ENCODE data around the gene PRKCA.

PRKCA gene

DNA sequence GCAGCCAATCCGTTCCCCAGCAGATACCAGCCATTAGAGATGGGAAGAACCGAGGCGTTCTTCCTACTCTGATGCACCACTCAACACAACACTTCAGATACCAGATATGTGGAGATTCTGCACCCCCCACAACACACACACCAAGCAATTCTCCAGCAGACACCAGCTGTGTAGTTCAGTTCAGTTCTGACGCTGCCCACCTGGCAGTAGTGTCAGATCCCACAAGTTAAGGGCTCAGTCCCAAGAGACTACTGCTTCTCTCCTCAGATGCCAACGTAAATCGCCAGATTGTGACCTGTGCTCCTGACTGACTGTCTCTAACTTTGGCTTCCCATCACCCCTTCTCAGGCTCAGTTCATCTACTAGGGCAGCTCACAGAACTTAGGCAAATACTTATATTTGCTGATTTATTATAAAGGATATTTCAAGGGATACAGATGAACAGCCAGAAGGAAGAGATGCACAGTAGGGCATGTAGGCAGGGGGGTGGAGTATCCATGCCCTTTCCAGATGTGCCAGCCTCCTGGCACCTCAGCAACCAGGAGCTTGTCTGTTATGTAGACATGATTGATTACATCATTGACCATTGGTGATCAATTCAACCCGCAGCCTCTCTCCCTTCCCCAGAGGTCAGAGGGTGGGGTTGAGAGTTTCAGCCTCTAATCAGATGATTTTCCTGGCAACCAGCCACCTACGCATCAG is 110.6 kb downstream of the PRKCA start:
- no peak for DNase-seq (ENCODE audit: low read depth, low spot score)

DNA sequence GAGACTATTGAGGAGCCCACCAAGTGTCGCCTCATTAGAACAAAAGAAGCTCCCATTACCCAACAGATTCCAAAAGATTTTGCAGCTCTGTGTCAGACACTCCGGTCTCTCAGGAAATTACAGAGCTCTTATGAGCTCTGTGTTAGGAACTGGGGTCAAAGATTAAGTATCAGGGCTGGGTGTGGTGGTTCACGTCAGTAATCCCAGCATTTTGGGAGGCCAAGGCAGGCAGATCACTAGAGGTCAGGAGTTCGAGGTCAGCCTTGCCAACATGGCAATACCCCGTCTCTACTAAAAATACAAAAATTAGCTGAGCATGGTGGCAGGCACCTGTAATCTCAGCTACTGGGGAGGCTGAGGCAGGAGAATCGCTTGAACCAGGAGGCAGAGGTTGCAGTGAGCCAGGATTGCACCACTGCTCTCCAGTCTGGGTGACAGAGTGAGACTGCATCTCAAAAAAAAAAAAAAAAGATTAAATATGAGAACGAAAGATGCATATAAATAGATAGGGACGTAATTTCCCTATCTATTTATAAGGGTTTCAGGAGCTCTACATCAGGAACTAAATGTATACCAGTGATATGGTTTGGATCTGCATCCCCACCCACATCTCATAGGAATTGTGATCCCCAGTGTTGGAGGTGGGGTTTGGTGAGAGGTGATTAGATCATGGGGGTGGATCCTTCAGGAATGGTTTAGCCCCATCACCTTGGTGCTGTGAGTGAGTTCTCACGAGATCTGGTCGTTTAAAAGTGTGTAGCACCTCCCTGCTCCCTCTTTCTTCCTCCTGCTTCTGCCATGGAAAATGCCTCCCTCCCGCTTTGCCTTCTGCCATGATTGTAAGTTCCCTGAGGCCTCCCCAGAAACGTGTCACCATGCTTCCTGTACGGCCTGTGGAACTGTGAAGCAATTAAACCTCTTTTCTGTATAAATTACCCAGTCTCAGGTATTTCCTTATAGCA is 111.4 kb downstream of the PRKCA start:
- DNase-seq (ENCODE audit: low read depth, low spot score), result no peak

DNA sequence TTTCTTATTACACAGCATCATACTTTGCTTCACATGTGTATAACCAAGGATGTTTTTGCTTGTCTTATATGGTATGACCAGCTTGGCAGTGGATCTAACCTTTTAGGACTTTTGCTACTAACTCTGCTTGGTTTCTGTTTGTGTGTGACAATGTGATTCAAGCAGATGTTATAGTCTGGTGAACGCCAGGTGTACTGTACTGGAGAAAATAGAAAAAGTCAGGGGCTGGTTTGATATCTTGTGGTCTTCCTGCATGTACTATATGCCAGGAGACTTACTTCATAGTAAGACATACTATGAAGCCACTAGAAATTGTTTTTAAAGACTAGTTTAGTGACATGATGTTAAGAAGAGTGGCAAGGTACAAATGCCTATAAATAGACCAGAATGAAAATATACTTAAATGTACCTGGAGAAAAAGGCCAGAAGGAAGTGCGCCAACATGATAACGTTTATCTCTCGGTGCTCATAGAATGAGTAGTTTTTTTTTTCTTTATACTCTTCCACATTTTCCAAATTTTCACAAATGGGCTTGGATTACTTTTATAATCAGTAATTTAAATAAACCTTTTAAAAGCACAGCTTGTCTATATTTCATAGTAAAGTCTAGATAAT is 112.3 kb downstream of the PRKCA start:
- no peak for DNase-seq (ENCODE audit: low read depth, low spot score)

DNA sequence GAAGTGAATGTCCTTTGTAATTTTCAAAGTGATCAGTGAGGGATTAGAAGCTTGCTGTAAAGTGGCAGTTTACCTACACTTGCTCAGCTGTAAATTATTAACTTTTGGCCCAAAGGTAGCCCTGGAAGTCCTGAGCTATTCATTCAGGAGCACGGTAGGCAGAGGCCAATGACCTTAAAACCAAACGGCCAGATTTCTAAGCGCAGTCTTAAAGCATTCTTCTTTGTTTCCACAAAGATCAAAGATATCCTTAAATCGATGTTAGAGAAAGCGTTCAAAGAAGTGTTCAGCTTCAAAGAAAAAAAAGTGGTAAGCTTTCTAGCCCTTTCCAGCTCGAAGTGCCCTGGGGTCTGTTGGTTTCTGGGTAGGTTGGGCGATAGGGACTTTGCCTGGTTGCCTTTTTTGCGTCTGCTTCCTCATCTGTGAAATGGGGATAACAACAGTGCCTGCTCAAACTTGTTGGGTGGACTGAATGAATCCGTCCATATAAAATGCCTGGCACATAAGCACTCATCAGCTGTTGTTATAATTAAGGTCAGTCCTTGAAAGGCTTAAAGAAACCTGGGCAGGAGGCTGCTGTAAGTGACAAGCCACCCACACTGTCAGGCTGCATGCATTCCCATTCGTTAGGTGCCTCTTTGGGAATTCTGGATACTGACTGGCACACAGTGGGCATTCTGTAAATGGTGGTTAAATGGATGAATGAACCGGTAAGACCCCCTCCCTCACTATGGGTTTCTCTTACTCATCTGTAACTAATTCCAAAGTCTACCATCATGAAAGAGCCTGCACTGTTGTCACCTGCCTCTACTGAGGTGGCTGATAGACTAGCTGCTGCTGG is 113.2 kb downstream of the PRKCA start:
- no peak for DNase-seq (ENCODE audit: low read depth, low spot score)

DNA sequence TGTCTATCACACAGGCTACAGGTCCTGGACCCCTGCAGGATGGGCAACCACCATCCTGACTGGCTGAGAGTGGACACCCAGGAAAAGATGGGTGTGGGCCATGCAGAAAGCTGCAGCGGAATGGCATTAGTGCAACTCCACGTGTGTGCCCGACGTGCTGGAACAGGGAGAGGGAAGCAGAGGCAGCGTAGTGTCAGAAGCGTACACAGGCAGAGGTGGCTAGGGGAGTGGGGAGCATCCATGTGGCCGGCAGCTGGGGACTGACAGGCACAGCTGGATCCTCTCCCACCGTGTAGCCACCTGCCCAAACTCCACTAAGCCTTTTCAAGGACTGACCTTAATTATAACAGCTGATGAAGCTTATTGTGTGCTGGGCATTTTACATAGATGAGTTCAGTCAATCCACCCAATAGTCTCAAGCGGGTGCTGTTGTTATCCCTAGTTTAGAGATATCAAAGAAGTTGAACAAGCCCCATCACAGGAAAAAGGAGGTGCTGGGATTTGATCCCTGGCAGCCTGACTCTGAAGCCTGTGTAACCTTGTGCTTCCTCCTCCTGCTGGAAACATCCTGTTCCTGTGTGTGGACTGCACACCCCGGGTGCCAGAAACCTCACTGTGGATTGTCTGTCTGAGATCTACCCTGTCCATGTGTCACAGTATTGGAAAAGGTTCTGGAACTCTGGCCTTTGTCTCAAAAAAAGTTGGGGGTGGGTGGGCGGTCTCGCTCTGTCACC is 114.0 kb downstream of the PRKCA start:
- no peak for DNase-seq (ENCODE audit: low read depth, low spot score)

DNA sequence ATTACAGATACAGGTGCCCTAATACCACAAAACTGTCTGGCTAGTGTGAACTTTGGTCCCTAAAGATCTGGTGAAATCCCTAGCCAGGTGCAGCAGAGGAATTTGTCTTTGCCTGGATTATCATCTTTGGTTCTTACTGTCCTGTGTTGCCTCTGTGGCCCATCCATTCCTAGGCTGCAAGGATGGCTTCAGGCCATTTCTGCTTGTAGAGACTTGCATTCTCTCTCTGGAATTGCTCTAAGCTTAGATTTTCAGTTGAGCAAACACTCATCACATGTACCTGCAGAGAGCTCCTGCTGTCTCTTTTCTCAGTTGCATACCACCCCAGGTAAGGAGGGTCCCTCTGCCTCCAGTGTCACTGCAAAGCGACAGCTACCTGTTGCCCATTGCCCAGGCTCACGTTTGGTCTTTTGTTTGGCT is 114.9 kb downstream of the PRKCA start:
- no peak for DNase-seq (ENCODE audit: low read depth, low spot score)

DNA sequence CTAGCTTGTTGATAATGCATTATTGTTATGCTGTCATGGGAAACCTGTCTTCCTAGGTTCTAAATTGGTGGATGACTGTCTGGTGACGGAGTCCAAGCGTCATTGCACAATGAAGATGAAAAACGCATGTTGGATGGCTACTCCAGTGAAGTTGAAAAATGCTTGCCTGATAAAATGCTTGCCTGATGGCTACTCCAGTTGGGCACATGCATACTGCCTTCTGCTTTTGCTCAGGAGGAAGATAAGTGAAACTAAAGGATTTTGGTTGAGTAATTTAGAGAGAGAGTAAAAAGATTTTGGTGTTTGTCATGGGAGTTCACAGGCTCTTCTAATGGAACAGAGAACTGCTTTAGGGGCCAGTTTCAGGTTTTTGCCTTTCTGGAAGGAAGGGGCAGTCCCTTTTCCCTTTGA is 118.6 kb downstream of the PRKCA start:
- no peak for DNase-seq (ENCODE audit: low read depth, low spot score)

DNA sequence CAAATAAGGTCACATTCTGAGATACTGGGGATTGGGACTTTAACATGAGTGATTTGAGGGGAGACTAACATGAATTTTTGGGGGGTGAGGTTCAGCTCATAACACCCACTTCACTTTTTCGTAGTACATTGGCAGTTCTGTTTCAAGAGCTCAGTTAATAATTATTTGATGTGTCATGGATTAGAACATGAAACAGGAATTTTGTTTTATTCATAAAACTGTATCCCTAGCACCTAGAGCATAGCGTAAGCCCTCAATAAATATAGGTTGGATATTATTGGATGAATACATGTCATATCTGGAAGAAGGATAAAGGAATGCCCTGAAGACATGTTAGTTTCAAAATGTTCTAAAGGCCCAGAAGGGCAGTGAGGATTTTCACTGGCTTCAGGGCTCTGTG is 119.8 kb downstream of the PRKCA start:
- no peak for DNase-seq (ENCODE audit: low read depth, low spot score)

DNA sequence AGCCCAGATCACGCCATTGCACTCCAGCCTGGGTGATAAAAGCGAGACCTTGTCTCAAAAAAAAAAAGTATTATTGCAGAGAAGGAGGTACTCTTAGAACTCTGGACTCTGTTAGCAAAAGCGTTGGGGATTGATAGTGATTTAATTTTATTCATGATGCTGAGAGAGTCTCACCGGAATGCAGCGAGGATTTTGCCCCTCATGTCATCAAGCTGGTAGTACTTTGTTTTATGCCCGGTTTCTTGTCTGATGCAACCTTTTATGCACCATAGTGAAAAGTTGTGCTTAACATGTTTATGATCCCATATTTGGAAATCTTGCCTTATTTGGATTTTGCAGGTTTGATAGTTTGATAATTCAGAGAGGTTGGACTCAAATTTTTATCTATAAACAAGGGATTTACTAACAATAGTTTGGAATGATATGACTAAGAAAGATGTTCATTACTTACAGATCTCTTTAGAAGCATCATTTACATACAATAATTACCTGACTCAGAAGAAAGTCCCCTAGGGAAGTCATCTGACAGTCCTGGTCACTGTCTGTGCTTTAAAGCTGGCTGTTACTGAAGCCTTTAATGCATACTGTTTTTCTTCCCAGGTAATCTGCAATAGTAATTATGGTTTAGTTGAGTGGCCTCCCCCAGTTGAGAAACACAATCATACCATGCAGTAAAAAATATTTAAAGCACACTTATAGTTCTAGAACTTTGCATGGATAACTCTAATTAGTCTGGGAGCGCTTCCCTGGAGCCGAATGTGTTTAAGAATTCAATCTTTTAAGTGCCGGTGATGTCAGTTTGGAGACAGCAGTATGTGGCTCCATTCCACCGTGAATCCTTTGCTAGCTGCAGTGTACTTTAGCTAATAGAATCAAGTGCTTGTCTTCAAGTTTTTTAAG is 120.9 kb downstream of the PRKCA start:
- DNase-seq (ENCODE audit: low read depth, low spot score), result no peak

DNA sequence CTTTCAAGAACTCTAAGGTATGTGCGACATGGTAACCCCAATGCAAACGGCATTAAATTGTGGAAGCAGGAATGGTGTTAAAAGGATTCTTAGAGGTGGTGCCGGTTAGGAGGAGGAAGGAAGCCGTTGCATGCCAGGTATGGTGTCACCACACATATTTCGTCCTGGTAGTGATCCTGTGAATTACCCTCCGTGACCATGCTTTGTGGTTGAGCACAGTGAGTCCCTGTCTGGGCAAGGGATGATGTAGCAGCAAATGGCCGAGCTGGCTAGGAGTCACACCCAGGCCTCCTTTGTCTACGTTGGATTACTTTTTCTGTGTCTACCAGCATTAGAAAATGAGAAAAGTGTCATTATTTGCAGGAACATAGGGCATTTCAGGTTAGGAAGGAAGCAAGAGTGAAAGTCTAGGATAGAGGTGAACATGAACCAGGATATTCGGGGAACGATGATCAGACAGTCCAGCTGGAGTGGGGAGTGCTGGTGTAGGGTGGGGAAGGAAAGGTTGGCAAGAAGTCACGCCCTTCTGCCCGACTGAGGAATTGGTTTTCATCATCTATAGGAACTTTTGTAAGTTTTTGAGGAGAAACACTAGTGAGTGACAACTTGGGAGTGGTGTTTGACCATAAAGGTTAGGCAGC is 123.5 kb downstream of the PRKCA start:
- no peak for DNase-seq (ENCODE audit: low read depth, low spot score)

DNA sequence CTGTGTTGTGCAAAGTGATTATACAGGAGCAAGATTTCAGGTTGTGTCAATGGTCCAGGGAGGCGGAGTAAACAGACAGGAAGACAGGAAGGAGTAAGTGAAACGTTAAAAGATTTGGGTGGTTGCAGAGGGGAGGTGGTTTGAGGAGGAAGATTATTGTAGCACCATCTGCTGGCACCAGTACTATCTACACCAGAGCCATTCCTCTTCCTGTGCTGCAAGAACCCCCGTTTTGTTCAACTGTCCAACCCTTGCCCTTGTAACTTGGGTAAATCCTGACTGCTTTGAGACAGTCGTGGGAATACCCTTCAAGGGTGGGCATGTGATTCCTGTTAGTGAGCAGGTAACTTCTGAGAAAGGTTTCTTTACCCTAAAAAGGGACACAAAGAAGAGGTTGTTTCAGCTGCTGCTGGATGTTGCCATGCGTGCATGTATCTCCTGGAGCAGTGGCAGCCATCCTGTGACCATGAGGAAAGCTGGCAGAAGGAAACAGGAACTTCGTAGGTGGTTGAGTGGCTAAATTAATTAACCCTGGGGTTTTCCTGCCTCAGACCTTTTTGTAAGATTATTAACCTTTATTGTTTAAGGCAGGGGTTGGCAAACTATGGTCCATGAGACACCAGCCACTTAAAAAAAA is 124.1 kb downstream of the PRKCA start:
- DNase-seq (ENCODE audit: low read depth, low spot score), result peak; percentile 28

DNA sequence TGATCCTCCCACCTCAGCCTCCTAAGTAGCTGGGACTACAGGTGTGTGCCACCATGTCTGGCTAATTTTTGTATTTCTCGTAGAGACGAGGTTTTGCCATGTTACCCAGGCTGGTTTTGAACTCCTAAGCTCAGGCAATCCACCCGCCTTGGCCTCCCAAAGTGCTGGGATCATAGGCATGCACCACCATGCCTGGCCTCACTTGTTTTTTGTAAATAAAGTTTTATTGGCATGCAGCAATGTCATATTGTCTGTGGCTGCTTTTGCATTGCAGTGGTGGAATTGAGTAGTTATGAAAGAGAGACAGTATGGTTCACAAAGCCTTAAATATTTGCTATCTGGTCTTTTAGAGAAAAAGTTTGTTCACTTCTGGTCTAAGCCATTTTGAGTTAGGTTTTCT is 124.7 kb downstream of the PRKCA start:
- no peak for DNase-seq (ENCODE audit: low read depth, low spot score)

DNA sequence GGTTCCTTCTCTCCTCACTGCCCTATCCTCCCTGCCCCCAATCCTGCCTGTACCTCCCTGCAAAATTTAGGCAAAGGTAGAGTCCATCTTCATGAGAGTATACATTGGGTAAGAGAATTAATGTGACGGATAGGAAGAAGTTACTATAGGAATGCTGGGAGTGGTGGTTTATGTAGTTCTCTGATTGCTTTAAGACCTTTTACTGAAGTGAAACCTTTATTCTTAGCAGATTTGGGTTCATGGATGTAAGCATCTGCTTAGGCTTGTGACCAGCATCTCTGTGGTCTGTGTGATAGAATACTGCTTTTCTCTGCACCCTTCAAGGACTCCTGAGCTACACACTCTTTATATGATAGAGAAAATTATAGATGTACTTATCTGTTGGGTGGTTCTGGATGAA is 127.3 kb downstream of the PRKCA start:
- DNase-seq (ENCODE audit: low read depth, low spot score), result no peak

DNA sequence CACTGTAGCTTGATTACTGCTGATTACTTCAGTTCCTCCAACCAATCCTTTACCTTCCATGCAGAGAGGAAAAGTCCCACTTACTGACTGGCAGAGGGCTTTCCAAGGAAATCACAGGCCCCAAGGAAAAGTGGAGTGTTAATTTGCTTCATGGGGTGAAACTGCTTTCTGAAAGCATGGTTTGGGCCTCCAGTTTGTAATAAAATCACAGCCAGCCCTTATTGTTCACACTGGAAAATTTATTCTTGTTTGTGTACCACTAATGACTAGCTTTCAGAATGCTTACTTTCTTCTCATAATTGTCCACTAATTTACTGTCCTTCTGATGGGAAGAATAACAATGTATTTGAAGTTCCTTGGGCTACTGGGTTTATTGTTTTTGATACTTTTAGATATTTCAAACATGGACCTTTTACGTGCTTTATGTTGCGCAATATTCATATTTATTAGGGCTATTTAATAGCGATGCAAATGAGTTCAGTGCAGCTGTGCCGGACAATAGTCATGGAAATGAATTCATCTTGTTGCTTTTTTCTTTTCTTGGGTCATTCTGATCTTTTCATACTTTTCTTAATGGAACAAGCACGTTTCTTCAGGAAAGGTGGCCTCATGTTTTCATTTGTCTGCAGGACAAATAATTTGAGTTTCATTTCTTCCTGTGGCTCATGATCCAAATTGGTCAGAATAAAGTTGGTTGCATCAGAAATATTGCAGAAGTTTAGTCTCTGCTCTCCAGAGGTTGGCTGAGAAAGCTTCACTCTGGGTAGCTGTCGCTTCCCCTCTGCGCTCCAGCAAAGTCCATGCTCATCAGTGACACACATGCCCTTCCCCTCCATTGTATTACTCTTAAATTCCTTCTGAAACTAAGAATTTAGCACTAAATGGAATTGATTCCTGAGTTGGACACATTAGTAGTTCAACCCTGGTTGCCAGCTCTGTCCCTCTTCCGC is 128.7 kb downstream of the PRKCA start:
- no peak for DNase-seq (ENCODE audit: low read depth, low spot score)

DNA sequence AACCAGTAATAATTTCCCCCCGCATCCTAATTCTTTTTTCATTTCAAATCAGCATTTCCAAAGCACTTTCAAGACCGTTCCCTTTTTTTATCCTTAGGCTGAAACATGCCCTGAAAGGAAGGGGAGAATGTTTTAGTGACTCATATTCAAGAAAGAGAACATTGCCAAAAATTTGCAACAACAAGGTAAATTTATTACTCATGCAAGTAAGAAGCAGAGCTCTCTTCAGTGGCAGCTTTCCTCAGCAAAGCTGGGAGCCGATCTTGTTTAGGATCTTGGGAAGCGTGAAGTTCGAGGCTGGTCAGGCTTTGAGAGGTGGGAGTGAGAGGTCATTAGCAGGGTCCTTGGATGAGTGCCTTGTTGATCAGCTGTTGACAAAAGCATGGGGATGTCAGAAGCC is 129.5 kb downstream of the PRKCA start:
- DNase-seq (ENCODE audit: low read depth, low spot score), result no peak

DNA sequence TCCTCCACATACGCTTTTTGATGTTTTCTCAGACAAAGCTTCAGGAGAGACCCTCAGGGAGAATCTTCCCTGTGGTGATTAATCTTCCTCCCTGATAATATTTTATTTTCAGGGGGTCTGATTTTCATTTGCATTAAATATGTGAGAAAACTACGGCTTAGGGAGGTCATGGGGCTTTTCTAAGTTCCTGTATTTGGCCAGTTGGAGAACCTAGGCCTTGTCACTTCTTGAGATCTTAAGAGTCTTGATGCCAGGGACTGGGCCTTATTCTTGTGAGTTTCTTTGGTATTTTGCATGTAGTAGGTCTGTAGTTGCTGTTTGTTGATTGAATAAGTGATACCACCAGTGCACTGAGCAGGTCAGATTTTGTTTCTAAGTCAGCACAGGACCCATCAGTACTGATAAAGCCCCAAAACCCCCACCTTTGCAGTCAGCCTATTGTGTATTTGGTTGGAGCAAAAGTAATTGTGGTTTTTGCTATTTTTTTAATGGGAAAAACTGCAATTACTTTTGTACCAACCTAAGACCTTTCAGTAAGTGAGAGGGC is 130.1 kb downstream of the PRKCA start:
- DNase-seq (ENCODE audit: low read depth, low spot score), result no peak

DNA sequence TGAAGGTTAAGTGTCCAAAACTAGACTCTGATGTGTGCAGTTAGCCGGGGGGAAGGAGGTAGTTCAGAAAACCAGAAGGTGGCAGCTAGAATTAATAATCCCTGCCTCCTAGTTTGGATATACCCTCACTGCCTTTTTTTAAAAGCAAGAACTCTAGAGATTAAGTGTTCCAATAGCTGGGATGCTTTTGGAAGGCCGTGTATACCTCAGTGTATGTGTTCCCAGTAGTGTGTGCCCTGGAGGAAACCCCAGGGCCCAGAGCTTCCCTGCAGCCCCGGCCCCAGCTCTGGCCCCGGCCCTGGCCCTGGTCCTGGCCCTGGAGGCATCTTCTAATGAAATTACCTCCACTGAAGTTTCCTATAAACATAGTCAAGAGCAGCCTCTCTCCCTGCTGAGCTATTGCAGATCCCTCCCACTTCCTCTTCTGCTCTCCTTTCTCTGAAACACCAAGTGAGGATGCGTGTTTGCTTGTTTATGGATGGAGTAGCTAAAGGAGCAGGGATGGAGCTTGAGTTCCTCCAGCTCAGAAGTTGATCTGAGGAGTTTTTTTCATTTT is 130.7 kb downstream of the PRKCA start:
- DNase-seq (ENCODE audit: low read depth, low spot score), result no peak
